ENCODE data around the gene OTOG.

- no peak for TF ChIP-seq CTCF (IDR thresholded peaks at IDR 0.05)
- no peak for TF ChIP-seq POLR2A (IDR thresholded peaks at IDR 0.05)
- no peak for TF ChIP-seq POLR2AphosphoS5 (IDR thresholded peaks at IDR 0.05)
- TF ChIP-seq EP300 (IDR thresholded peaks at IDR 0.05): no peak
Observed at GRCh38 chr11:17636721-17637120, 89.7 kb downstream of the OTOG start.
